Non-pigmented ciliary epithelial cell (primary cell): ENCODE results near the gene ACBD3.
"Not testable (repeated sequence)": the region's sequence is repeated elsewhere in the genome, so short reads cannot be mapped to it uniquely, and the experiment has no call there.

ENCODE experiments used
- DNase-seq: peaks from one replicate; pipeline ENCODE4 v3.0.0-alpha.2; 2010; ENCODE audit warnings: low read depth

ACBD3 gene

DNA sequence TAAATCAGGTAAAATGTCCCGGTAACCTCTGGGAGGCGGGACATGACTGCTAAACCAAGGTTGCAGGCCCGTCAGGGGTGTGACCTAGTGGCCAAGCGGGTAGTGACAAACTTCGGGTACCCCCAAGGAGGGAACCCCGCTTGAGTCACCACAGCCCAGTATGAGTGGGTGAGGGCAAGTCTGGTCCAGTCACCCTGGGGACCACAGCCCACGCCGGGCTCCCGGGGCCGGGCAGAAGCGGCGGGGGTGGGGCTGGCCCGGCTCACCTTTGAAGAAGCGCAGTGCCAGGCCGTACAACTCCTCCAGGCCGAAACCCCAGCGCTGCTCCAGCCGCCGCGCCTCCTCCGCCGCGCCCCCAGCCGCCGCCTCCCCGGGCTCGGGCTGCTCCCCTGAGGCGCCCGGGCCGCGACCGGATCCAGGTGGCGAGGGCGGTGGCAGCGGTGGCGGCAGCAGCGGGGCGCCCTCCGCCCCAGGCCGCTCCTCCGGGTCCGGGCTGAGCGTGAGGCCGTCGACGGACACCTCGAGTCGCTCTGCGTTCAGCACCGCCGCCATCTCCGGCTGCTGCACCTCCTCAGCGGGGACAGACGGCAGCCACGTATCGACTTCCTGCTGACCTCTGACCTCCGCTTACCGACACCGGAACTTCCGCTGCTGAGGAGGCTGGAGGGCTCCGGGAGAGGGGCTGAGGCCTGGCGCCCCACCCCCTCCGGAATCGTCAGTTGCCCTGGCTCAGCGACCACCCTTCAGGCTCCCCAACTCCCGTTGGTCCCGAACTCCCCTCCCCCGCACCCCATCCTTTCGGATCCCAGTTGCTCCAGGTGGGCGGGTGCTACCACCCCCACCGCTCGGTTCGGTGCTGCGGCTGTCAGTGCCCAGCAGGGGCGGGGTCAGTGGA is at the start of gene ACBD3:
TSS of gene ACBD3 (minus strand) at position 618 of the 895 bp plus-strand sequence. CDS start at position 552, 66 bp downstream.
- peak; percentile 42 for DNase-seq

DNA sequence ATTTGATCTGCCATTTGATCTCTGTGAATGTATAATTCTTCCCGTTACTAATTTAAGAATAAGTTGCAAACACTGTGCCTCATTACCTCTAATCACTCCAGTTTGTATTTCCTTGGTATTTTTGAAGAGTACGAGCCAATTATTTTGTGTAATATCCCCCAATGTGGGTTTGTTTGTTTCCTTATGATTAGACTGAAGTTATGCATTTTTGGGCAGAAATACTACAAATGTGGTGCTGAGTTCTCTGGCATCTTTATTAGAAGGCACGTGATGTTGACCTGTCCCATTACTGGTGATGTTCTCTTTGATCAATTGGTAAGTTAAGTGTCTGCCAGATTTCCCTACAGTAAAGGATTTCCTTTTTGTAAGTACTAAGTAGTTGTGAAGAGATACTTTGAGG is 47.3 kb upstream of the ACBD3 start:
- no peak for DNase-seq

DNA sequence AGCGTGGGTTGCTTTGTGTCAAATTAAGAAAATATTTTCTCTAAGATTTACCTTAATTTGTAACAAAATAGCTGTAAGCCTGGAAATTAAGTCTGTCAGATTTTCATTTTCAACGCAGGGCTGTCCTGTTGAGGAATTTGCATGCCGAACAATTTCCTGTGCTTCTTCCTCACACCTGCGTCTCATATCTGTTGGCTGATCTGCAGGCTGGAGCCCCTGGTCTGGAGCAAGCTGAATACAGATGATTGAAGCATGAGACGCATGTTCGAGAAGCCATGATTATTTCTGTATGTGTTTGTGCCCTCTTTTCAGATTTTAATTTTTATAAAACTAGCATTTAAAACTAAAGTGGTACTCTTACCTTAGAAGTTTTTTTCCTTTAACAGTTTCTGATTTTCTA is 46.8 kb upstream of the ACBD3 start:
- DNase-seq: no peak

DNA sequence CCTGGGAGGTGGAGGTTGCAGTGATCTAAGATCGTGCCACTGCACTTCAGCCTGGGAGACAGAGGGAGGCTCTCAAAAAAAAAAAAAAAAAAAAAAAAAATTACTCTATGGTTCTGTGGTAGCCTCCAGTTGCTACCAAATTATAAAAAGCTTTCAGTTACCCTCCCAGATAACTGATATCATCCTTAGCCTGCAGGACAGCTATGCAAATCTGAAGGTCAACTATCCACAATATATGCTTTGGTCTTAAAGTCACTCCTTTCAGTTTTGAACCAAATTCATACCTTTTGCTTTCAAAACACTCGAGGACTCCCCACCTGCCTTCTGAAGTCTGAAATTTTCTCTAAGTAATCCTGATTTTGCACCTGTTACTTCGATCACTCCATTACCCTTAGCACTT is 40.1 kb upstream of the ACBD3 start:
- DNase-seq: no peak

DNA sequence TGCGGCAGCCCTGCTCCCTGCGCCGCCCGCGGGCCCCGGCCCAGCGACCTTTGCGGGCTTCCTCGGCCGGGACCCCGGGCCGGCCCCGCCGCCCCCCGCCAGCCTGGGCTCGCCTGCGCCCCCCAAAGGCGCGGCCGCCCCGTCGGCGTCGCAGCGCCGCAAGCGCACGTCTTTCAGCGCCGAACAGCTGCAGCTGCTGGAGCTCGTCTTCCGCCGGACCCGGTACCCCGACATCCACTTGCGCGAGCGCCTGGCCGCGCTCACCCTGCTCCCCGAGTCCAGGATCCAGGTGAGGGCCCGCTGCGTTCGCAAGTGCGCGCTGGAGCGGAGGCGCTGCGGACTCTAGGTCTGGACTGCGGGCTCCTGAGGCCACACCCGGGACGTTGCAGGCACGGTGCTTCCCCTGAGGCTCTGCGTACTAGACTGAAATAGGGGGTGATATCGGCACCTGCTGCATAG is 37.3 kb upstream of the ACBD3 start:
- no peak for DNase-seq

DNA sequence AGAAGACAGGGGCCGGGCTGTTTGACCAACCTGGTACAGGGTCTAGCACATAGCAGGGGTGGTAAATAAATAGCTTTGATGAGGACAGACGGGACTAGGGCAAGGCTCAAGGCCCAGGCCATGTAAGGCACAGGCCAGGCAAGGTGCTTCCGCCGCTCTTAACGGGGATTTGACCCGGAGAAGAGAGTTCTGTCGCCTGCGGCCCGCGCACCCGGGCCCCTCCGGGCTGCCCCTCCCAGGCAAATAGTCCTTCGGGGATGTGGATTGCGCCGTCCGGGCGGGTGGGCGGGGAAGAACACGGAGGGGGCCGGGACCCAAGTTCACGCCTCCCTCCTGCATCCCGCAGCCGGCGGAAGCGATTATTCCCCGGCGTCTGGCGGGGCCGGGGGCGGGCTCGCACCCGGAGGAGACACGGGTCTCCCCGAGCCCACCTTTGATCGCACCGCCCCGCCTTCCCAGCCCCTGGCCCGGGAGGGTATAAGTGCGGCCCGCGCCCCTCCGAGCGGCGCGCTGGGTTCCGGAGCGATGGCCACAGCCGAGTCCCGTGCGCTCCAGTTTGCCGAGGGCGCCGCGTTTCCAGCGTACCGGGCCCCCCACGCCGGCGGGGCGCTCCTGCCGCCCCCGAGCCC is 36.7 kb upstream of the ACBD3 start, which contains the start of gene MIXL1:
TSS of gene MIXL1 (plus strand) at position 508 of the 629 bp plus-strand sequence. CDS start at position 526, 18 bp downstream.
- DNase-seq: no peak

DNA sequence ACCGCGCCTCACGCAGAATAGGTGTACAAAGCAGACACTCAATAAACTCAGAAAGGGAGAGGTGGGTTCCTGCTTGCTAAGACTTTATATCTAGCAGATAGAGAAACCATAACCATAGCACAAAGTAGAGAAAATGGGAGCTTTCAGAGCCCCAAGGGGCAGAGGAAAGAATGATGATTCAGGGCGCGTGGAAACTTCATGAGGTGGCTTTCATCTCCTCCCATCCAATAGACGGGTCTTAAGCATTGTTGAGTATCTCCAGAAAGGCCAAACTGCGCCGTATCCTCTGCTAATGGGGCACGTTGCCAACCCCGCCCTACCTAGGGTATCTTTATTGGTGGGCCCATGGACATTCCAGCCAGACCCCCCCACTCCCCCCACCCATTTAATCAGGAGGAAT is 36.1 kb upstream of the ACBD3 start:
- DNase-seq: no peak

DNA sequence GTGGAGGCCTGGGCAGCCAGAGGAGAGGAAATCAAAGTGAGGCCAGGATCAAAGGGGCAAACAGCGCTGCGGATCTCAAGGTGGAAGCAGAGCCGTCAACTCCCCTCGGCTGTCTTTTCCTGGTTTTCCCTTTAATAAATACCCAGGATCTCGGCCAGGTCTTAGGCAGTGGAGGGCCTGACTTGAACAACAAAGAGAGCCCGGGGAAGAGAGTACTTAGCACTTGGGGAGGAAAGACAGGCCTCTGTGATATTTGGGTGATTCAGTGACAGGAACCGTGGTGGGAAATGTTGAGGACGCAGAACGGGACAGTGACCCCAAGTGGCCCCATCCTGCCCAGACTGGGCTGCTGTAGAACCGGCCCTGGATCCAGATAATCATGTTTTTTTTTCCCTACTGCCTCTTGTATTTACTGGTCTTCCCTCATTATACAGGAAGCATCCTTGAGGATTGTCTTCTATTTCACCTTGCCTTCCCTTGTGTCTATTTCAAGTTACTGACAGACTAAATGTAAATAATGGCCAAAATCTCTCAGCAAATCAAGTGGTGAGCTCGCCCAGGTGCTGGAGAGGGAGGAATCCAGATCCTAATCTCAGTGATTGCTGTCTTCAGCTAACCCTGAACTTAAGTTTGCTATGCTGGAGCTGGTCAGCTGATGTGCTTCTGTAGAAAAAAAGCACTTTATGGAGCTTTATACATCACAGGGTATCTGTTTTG is 34.1 kb upstream of the ACBD3 start:
- no peak for DNase-seq

DNA sequence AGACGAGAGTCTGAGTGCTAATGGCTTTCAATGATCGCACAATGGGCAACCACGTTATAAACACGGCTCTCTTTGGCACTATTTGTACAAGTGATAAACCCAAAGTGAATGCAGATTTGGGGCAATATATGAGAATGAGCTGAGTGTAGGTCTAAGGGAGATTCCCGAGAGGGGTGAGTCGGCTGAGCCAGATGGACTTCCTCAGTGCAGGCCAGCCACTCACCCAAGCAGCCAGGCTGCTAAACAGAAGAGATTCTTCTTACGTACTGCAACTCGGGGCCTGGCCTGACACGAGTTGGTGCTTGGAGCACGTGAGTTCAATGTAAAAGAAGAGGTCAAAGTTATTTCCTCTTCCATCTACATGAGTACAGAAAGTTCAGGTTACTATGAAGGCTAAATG is 30.7 kb upstream of the ACBD3 start:
- no peak for DNase-seq

DNA sequence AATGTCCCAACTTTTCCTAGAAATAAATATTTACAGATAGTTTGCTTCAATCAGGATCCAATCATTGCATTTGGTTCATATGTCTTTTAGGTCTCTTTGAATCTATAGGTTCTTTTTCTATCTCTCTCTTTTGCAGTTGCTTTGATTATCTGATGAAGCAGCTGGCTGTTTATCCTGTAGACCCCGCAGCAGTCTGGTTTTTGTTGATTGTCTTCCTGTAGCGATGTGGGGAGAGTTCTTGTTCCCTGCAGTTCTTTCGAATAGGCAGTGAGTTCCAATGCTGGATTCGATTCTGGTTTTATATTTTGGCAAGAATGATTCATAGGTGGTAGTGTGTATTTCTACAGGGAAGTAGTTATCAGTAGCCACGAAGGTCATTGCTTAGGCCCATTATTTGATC is 29.5 kb upstream of the ACBD3 start:
- no peak for DNase-seq

DNA sequence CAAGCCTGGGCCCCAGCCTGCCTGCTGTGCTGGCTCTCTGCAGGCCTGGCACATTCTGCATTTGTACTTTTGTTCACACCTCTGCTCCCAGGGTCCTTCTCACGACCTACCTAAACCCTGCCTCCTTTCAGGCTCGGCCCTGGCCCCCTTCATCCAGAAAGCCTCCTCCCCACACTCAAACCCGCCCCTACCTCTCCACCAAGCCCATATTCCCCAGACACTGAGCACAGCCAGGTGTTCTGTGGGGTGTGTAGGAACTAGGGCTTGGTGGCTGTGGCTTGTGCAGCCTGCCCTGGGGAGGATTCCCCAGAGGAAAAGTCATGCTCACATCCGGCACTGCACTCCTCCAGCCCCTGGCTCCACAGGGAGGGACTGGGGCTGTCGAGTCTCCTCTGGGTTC is 28.7 kb upstream of the ACBD3 start:
- no peak for DNase-seq

DNA sequence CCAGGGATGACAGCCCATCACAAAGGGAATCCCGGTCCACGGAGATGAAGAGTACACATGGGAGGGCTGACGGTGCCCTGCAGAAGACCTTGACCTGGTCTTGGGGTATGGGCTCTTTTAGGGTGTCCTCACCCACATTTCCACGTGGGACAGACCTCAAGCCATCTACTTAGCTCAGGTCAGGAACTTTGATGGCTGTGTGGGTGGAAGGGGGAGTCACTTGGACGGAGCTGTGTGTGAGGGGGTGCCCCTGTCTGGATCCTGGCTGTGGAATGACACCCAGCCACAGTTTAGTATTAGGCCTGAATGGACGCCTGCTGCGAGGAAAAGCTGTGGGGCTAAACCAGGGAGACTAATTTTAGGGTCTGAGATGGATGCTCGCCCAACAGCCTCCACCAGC is 26.0 kb upstream of the ACBD3 start:
- no peak for DNase-seq

DNA sequence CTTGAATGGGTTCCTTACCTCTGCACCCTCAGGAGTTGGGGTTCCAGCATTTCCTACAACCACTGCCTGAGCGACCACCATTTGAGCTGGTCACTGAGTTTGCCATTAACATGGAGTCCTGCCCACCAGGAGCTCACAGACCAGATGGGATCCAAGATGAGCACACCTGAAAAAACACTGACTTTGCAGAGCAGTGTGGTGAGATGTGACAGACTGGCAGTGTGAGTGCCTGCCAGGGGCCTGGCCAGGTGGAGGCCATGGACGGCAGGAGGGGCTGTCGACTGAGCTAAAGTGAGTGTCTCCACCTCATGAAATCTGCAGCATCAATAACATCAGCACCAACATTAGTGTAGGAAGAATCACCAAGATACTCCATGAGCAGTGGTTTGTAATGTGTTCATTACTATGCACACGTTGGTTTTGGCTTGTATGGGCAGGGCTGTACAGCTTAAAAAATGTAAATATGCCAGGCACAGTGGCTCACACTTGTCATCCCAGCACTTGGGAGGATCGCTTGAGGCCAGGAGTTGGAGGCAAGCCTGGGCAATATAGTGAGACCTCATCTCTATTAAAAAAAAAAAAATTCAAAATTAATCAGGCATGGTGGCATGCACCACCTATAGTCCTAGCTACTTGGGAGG is 24.8 kb upstream of the ACBD3 start:
- no peak for DNase-seq

DNA sequence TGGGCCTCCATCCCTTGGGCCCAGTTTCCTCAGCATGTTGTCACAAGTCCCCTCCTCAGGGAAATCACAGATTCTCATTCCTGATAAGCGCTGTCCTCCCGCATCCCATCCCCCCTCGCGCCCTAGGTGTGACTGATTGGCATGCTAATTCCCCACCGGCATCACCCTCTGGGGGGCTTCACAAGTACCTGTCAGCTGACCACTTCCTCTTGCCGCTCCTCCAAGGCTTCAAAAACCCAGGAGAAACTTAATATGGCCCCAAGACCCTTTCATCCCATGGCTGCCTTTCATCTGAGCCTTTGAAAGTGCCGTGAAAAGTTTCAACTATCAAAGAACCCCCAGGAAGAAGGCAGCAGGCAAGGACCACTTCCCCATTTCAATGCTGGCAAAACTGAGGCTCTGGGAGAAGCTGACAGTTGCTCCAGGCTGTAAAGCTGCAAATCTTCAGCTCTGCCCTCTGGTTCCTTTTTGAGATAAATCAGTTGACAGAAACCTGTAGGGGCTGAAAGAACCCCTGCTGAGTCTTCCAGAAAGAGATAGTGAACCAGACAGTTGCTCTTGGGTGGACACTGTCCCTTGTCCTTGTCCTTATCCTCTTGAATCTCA is 24.1 kb upstream of the ACBD3 start:
- DNase-seq: no peak

DNA sequence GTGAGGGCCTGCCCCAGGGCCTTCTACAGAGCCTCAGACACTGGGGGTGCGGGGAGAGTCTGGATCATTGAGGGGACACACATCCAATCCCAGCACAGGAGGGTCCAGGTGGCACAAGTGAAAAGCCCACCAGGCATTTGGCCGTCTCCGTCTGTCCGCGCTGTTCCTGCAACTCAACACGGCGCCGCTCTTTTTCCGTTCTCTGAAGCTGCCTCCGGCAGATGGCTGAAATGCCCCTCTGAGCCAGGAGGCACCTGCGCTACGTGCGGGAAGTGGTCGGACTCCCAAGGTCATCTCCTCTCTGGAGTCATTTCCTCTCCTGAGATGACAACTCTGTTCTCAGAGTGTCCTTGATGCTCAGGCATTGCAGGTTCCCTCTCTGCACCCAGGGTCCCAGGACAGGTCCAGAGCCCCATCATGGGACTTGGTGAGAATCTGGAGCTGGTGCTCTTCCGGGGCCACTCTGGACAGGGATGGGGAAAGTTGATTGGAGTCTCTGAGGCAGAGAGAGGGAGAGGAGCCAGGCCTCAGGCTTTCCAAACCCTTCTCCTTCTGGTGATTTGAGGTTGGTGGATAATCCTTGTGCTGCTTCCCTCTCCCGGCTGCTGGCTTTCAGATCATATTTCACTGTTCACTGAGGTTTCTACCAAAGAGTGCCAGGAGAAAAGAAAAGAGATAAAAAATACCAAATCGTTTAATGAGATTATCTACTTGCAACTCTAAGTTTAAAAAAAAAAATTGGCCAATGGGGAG is 22.9 kb upstream of the ACBD3 start:
- DNase-seq: no peak

DNA sequence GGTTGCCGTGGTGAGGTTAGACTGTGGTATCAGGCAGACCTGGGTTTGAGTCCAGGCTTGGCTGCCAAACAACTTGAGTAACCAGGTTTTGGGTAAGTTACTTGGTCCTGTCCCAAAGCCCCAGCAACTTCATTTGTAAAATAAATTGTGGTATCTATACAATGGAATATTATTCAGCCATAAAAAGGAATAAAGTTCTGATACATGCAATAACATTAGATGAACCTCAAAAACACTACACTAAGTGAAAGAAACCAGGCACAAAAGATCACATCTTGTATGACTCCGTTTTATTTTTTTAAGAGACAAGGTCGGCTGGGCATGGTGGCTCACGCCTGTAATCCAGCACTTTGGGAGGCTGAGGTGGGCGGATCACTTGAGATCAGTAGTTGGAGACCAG is 20.5 kb upstream of the ACBD3 start:
- no peak for DNase-seq

DNA sequence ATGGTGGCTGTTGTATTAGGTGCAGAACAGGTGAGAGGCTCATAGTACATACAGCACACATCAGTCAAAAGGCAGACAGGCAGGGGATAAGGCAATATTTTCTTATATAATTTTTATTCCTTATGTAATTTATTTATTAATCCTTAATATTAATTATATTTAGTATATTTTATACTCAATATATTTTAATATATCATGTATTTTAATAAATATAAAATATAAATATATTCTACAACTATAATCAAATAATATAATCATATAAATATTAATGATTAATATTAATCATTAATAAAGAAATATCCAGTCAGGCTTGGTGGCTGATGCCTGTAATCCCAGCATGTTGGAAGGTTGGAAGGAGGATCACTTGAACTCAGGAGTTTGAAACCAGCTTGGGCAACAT is 17.7 kb upstream of the ACBD3 start:
- DNase-seq: no peak

DNA sequence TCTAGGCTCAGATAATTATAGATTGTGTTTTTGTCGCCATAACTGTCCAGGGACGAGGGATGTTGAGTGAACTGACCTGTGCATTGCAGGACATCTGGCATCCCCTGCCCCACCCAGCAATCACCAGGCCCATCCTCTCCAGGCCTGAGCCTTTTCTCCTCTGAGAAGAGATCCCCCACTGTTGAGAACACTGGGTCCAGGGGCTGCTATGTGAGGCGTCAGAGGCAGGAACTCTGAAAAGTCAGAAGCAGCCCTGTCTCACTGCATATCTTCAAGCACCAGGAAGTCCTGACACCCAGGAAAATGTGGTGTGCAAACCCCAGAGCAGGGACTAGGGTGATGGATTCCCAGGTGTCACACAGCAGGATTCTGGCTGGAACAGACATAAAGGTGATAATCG is 17.1 kb upstream of the ACBD3 start:
- no peak for DNase-seq

DNA sequence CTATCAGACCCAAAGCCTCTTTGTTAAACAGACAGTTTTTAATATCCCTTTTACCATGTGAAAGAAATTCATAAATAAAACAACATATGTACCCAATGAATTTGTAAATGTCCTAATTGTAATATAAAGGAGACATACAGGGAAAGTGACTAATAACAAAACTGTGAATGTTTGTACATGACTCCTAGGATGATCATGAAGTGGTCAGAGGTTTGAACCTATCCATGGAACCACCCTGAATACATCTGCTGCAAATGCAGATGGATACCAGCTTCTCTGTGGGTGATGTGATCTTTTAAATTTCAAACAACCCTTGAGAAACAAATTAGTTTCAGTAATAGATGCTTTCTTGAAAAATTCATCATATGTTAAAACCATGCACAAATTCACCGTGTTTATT is 16.7 kb upstream of the ACBD3 start:
- no peak for DNase-seq

DNA sequence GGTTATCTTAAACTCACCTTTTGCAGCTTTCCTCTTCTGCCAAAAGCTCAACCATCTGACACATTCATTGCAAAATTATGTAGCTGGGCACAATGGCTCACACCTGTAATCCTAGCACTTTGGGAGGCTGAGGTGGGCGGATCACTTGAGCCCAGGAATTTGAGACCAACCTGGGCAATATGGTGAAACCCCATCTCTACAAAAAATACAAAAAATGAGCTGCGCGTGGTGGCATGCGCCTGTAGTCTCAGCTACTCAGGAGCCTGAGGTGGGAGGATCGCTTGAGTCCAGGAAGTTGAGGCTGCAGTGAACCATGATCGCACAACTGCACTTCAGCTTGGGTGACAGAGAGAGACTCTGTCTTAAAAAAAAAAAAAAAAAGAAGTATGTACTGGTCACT is 16.1 kb upstream of the ACBD3 start:
- not testable (repeated sequence) for DNase-seq

DNA sequence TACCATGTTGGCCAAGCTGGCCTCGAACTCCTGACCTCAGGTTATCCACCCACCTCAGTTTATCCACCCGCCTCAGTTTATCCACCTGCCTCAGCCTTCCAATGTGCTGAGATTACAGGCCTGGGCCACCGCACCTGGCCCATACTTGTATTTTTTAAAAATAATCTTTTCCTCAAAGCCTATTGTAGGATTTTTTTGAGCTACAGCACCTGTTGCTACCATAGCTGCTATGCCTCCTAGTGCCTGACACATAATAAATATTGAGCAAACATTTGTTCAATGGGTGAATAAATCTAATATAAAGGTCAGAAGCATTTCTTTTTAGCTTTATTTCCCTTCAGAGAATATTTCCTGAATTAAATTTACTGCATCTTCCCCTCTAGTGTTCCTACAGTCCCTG is 15.7 kb upstream of the ACBD3 start:
- DNase-seq: no peak
